SK-N-SH (cell line): ENCODE results near the gene TRDMT1. TPM values are rescaled to one million over a fixed set of nuclear protein-coding genes. Genes with fewer than 3 reads are reported as not detected.

Source experiments
- CTCF ChIA-PET: fragments of 300-600, 350-600 bp; formaldehyde crosslinking; extraction: SDS; loops from one replicate; lab custom pipeline; 2021; lab: Yijun Ruan, JAX
- POLR2A ChIA-PET: fragments of 350-600 bp; sonication (Branson Sonifier 250); formaldehyde crosslinking; extraction: SDS; loops from one replicate; lab custom pipeline; 2020; ENCODE audit warnings: antibody characterized with exemption, inconsistent platforms; lab: Yijun Ruan, JAX
- DNase-seq: peaks from one replicate; pipeline ENCODE4 v3.0.0; 2012
- H2AFZ ChIP-seq: fragments of 200-600 bp; sonication (generic); 2 replicates; pipeline ENCODE4 v1.8.1; 2016; ENCODE audit warnings: antibody characterized with exemption, mild to moderate bottlenecking, low read depth
- H3F3A ChIP-seq: fragments of 200-600 bp; sonication (generic); replicated peaks from 2 replicates; pipeline ENCODE3; 2016; ENCODE audit warnings: antibody characterized with exemption, mild to moderate bottlenecking; ENCODE audit not compliant: insufficient read depth
- H3K27ac ChIP-seq, 2 experiments: fragments of 200-500 bp in 1 of 2; fragments of 200-600 bp in 1 of 2; sonication (Bioruptor generic) in 1 of 2; sonication (generic), shearing (Covaris generic) in 1 of 2; 2 replicates each; pipeline versions ENCODE4 v1.5.1 to v1.6.1; 2014 to 2016; ENCODE audit warnings: low read depth in 2 of 2, inconsistent platforms in 1 of 2, low read length in 1 of 2, mild to moderate bottlenecking in 1 of 2, mixed read lengths in 1 of 2
- H3K27me3 ChIP-seq: fragments of 200-600 bp; sonication (generic), shearing (Covaris generic); 2 replicates; pipeline ENCODE4 v1.6.1; 2016; ENCODE audit warnings: mixed run types; ENCODE audit not compliant: insufficient read depth
- H3K36me3 ChIP-seq, 2 experiments: fragments of 200-500 bp in 1 of 2; fragments of 200-600 bp in 1 of 2; sonication (Bioruptor generic) in 1 of 2; sonication (generic) in 1 of 2; replicated peaks in 1 of 2; 2 replicates each; pipeline versions ENCODE3 to v1.5.1; 2014 to 2016; ENCODE audit warnings: low read length in 1 of 2, mild to moderate bottlenecking in 1 of 2; ENCODE audit not compliant: insufficient read depth in 2 of 2, control insufficient read depth in 1 of 2
- H3K4me1 ChIP-seq, 2 experiments: fragments of 200-500 bp in 1 of 2; fragments of 200-600 bp in 1 of 2; sonication (Bioruptor generic) in 1 of 2; sonication (generic), shearing (Covaris generic) in 1 of 2; 2 replicates each; pipeline versions ENCODE4 v1.5.1 to v1.6.1; 2014 to 2016; ENCODE audit warnings: low read depth in 1 of 2, low read length in 1 of 2, mixed run types in 1 of 2; ENCODE audit not compliant: insufficient read depth in 2 of 2, control insufficient read depth in 1 of 2
- H3K4me2 ChIP-seq: fragments of 200-600 bp; sonication (generic), shearing (Covaris generic); 2 replicates; pipeline ENCODE4 v1.6.1; 2017; ENCODE audit warnings: mixed run types
- H3K4me3 ChIP-seq, 2 experiments: fragments of 200-500 bp in 1 of 2; fragments of 200-600 bp in 1 of 2; sonication (Bioruptor generic) in 1 of 2; sonication (generic), shearing (Covaris generic) in 1 of 2; 2 replicates each; pipeline versions ENCODE4 v1.5.1 to v1.8.1; 2014 to 2016; ENCODE audit warnings: low read depth in 2 of 2, inconsistent platforms in 1 of 2, low read length in 1 of 2, mild to moderate bottlenecking in 1 of 2, mixed read lengths in 1 of 2, moderate library complexity in 1 of 2
- H3K79me2 ChIP-seq: fragments of 200-600 bp; sonication (generic); 2 replicates; pipeline ENCODE4 v1.8.1; 2017; ENCODE audit warnings: mild to moderate bottlenecking; ENCODE audit not compliant: insufficient read depth
- H3K9ac ChIP-seq: fragments of 200-600 bp; sonication (generic); 2 replicates; pipeline ENCODE4 v1.6.1; 2017; ENCODE audit warnings: mixed run types
- H3K9me2 ChIP-seq: fragments of 200-600 bp; sonication (generic); 2 replicates; pipeline ENCODE4 v1.6.1; 2017; ENCODE audit warnings: mixed run types
- H3K9me3 ChIP-seq: fragments of 200-600 bp; sonication (generic); 2 replicates; pipeline ENCODE4 v1.6.1; 2017; ENCODE audit warnings: mixed run types, mild to moderate bottlenecking, moderate library complexity
- H4K20me1 ChIP-seq: fragments of 200-600 bp; sonication (generic); 2 replicates; pipeline ENCODE4 v1.6.1; 2017; ENCODE audit warnings: mild to moderate bottlenecking, mixed run types; ENCODE audit not compliant: insufficient read depth
- CHD2 ChIP-seq: fragments of 150-350 bp; IDR thresholded peaks from 2 replicates; pipeline ENCODE4 v1.6.1; 2018; ENCODE audit warnings: low read length; ENCODE audit not compliant: partially characterized antibody
- CTCF ChIP-seq: fragments of 200-600 bp; sonication (generic); IDR thresholded peaks from 2 replicates; pipeline ENCODE4 v1.6.1; 2017; ENCODE audit warnings: antibody characterized with exemption, mild to moderate bottlenecking, moderate library complexity
- EZH2phosphoT487 ChIP-seq: fragments of 200-600 bp; sonication (generic); IDR thresholded peaks from 2 replicates; pipeline ENCODE4 v1.6.1; 2017; ENCODE audit warnings: low read depth, mixed run types, mild to moderate bottlenecking, antibody characterized with exemption, moderate library complexity, borderline replicate concordance
- FOSL2 ChIP-seq: IDR thresholded peaks from 2 replicates; pipeline ENCODE4 v1.4.0; 2012; ENCODE audit warnings: low read depth, mild to moderate bottlenecking, moderate library complexity, borderline replicate concordance
- GABPA ChIP-seq: IDR thresholded peaks from 2 replicates; pipeline ENCODE4 v1.4.0; 2012; ENCODE audit warnings: low read depth, mild to moderate bottlenecking
- JUND ChIP-seq: IDR thresholded peaks from 2 replicates; pipeline ENCODE4 v1.4.0; 2012
- NFIC ChIP-seq: IDR thresholded peaks from 2 replicates; pipeline ENCODE4 v1.4.0; 2012; ENCODE audit warnings: borderline replicate concordance
- RAD21 ChIP-seq: IDR thresholded peaks from 2 replicates; pipeline ENCODE4 v1.6.1; 2012; ENCODE audit warnings: mild to moderate bottlenecking, low read length
- RXRA ChIP-seq: IDR thresholded peaks from 2 replicates; pipeline ENCODE4 v1.4.0; 2012; ENCODE audit warnings: low read depth, mild to moderate bottlenecking, borderline replicate concordance
- SMC3 ChIP-seq: IDR thresholded peaks from 2 replicates; pipeline ENCODE4 v1.6.1; 2012; ENCODE audit warnings: low read depth, low read length, improper control_type of control experiment
- TAF1 ChIP-seq: IDR thresholded peaks from 2 replicates; pipeline ENCODE4 v1.6.1; 2012; ENCODE audit warnings: low read depth, mild to moderate bottlenecking, low read length, moderate library complexity, borderline replicate concordance
- TCF12 ChIP-seq: IDR thresholded peaks from 2 replicates; pipeline ENCODE4 v1.4.0; 2012
- TEAD4 ChIP-seq: IDR thresholded peaks from 2 replicates; pipeline ENCODE4 v1.4.0; 2012; ENCODE audit warnings: mild to moderate bottlenecking, borderline replicate concordance; ENCODE audit not compliant: insufficient read depth
- USF1 ChIP-seq: IDR thresholded peaks from 2 replicates; pipeline ENCODE4 v1.4.0; 2012; ENCODE audit warnings: low read depth, borderline replicate concordance
- ZBTB33 ChIP-seq: IDR thresholded peaks from 2 replicates; pipeline ENCODE4 v1.4.0; 2012; ENCODE audit warnings: low read depth, borderline replicate concordance
- WGBS: methylation state at CpG from one replicate; pipeline ENCODE4 v1.1.6; 2017; ENCODE audit warnings: low lambda C conversion rate; 5-methylcytosine and 5-hydroxymethylcytosine counted together
- polyA plus RNA-seq, 3 experiments: library from polyadenylated mRNA; depleted of rRNA; stranded (reverse); fragments of >200 nt; gene quantifications; 2 replicates each; pipeline ENCODE4 v1.2.3, GENCODE V29; 2012

Gene TRDMT1
- polyA plus RNA-seq, 1 of the 3 experiments (the other 2 are of a cell fraction) = 3.1 TPM

DNA sequence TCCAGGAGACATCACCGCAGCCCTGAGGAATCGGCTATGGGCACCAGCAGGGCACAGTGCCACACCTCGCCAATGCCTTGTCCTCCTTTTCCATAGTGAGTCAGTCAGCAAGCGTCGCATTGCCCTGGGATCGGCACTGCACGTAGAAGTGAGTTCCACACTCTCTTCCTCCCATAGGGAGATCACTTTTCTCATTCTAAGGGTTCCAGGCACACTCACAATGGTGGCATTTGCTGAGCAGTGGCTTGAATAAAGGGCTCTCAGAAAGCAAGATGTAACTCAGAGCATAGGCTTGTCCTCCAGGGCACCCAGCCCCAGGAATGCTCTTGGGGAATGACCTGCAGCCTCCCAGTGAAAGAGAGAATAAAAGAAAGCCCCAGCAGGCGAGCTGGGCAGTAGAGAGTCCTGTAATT, 25.4 kb upstream of the TRDMT1 start:
- Histone ChIP-seq H3K9me3 (no peaks in the 10 kb centered on the region), H3K27ac (peak overlapping the region; percentile 94 to 100; a peak in 3 of 4 replicates), H4K20me1 (peaks cover 27% of the 10 kb centered on the region), H3K9ac (peak overlapping the region; percentile 100; the same call in 1 of the 2 replicates), H3K27me3 (no peaks in the 10 kb centered on the region), H3K4me3 (peak overlapping the region in 1 of 2 experiments; percentile 85; a peak in 1 of 4 replicates), H3K4me2 (peak overlapping the region; percentile 88), H3K4me1 (peaks cover under 1 to 8% of the 10 kb centered on the region in 2 experiments; a peak in 3 of 4 replicates)
- DNase-seq = no peak
- WGBS = 90% methylated on average over 8 of the region's 8 CpGs
- CTCF ChIA-PET = interaction anchor here (0.6 to 1.9 kb wide), 5 partner anchors 15 to 1900 kb away, joined by 3 to 8 read pairs (median 4); partner anchors contain the start of gene TRDMT1
- no peak for TF ChIP-seq ZBTB33
- TF ChIP-seq RAD21 = no peak
- TF ChIP-seq USF1 = no peak
- no peak for TF ChIP-seq SMC3
- TF ChIP-seq CTCF = no peak
- TF ChIP-seq JUND = no peak
- no peak for TF ChIP-seq FOSL2
- no peak for TF ChIP-seq TAF1
- TF ChIP-seq TCF12 = no peak
- no peak for TF ChIP-seq GABPA
- TF ChIP-seq, all 33 proteins: peak for 0
- Histone ChIP-seq H3K9me2 (no peaks in the 10 kb centered on the region), H2AFZ (no peak overlapping the region), H3K36me3 (peaks cover 10 to 26% of the 10 kb centered on the region in 2 experiments), H3K79me2 (peaks cover 65% of the 10 kb centered on the region), H3F3A (peaks cover 39% of the 10 kb centered on the region)
- POLR2A ChIA-PET = no interaction called here

DNA sequence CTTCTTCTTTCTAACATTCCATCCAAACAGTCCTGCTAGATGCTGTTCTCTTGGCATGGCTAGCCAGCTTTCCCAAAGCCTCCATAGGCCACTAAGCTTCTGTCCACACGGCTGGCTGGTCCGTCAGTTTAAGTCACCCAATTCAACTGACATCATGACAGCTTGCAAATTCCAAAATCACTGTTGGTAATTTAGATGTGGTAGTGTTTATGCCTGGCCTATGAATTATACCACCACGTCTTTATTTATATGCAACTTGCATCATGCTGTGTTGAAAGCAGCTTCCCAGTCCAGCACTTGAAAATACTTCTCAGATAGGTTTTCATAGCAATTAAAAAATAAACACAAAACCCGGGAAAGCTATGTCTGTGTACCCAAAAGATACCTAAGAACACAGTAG, 24.3 kb upstream of the TRDMT1 start:
- Histone ChIP-seq H4K20me1 (peaks cover 16% of the 10 kb centered on the region), H3F3A (peaks cover 38% of the 10 kb centered on the region), H3K79me2 (peaks cover 54% of the 10 kb centered on the region), H2AFZ (no peak overlapping the region), H3K9me2 (no peaks in the 10 kb centered on the region), H3K27me3 (no peaks in the 10 kb centered on the region), H3K4me3 (no peak overlapping the region), H3K9ac (no peak overlapping the region), H3K4me1 (peaks cover 8 to 10% of the 10 kb centered on the region in 2 experiments), H3K36me3 (peaks cover 0 to 15% of the 10 kb centered on the region in 2 experiments), H3K9me3 (no peaks in the 10 kb centered on the region), H3K4me2 (no peak overlapping the region), H3K27ac (no peak overlapping the region)
- 94% methylated on average over 4 of the region's 4 CpGs for WGBS
- ChIA-PET POLR2A (no interaction called here), CTCF (interaction anchor here (0.9 to 1.9 kb wide), 5 partner anchors 15 to 377 kb away, joined by 3 to 8 read pairs (median 3); partner anchors contain the start of gene TRDMT1)
- DNase-seq = no peak
- TF ChIP-seq NFIC = no peak
- TF ChIP-seq TCF12 = no peak
- no peak for TF ChIP-seq RXRA
- TF ChIP-seq ZBTB33 = no peak
- TF ChIP-seq EZH2phosphoT487 = no peak
- TF ChIP-seq TEAD4 = no peak
- TF ChIP-seq CHD2 = no peak
- TF ChIP-seq FOSL2 = no peak
